Muscle layer of duodenum (tissue), 2 donors: ENCODE data around the gene RNF151.
"Not testable (repeated sequence)": the region's sequence is repeated elsewhere in the genome, so short reads cannot be mapped to it uniquely, and the experiment has no call there.

Source experiments
- H3K27ac ChIP-seq: one replicate; pipeline ENCODE4 v1.7.0; 2013; ENCODE audit warnings: mild to moderate bottlenecking, low read length
- H3K27me3 ChIP-seq: one replicate; pipeline ENCODE4 v1.7.0; 2013; ENCODE audit warnings: low read depth, mild to moderate bottlenecking, control low read depth, low read length
- H3K36me3 ChIP-seq, 2 donors: one replicate each; pipeline ENCODE4 v1.7.0; 2013; ENCODE audit warnings: low read length in 2 of 2, control low read depth in 1 of 2, mild to moderate bottlenecking in 1 of 2; ENCODE audit not compliant: insufficient read depth in 2 of 2, control insufficient read depth in 1 of 2
- H3K4me1 ChIP-seq, 2 donors: one replicate each; pipeline ENCODE4 v1.7.0; 2013; ENCODE audit warnings: low read length in 2 of 2, mild to moderate bottlenecking in 2 of 2, control low read depth in 1 of 2, moderate library complexity in 1 of 2; ENCODE audit not compliant: insufficient read depth in 2 of 2, control insufficient read depth in 1 of 2
- H3K4me3 ChIP-seq, 2 donors: one replicate each; pipeline ENCODE4 v1.7.0; 2013; ENCODE audit warnings: low read length in 2 of 2, low read depth in 1 of 2, mild to moderate bottlenecking in 1 of 2
- H3K9me3 ChIP-seq, 2 donors: one replicate each; pipeline ENCODE4 v1.7.0; 2013; ENCODE audit warnings: low read length in 2 of 2, control low read depth in 1 of 2, mild to moderate bottlenecking in 1 of 2; ENCODE audit not compliant: control insufficient read depth in 1 of 2
- donor health status: healthy.

Gene RNF151

GRCh38 chr16:2008631-2009163 is 42.0 kb downstream of the RNF151 start:
- Histone ChIP-seq H3K27ac (peak overlapping the region; percentile 81), H3K4me1 (peaks cover 26 to 62% of the 10 kb centered on the region in 2 donors), H3K27me3 (no peaks in the 10 kb centered on the region), H3K4me3 (peak overlapping the region; percentile 80 to 87), H3K36me3 (no peaks in the 10 kb centered on the region), H3K9me3 (no peaks in the 10 kb centered on the region)

DNA sequence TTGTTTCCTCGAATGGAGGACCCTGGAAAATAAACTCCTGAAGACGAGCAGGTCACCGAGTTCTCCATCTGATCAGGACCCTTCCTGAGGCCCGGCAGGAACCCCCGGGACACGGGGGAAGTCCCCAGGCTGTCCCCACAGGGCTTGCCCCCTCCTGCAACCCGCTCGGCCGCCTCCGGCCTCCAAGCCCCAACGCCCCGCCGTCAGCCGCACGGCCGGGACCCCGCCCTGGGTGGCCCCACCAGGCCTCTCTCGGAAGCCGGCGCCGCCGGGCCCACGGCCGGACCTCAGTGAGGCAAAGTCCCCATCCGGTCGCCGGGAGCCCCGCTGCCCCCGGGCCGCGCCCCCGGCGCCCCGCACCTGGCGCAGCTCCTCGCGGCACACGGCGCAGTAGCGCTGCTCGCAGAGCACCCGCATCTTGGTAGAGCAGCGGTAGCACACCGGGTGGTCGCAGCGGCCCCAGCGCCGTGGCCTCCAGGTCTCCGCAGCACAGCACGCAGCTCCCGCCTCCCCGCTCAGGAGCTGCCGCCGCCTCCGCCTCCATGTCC is 42.6 kb downstream of the RNF151 start:
- Histone ChIP-seq H3K27ac (peak overlapping the region; percentile 81), H3K9me3 (no peaks in the 10 kb centered on the region), H3K36me3 (no peaks in the 10 kb centered on the region), H3K4me3 (peak overlapping the region; percentile 80 to 87), H3K4me1 (peaks cover 24 to 57% of the 10 kb centered on the region in 2 donors), H3K27me3 (no peaks in the 10 kb centered on the region)

- peaks cover 21 to 49% of the 10 kb centered on the region in 2 donors for H3K4me1 ChIP-seq
- H3K27ac ChIP-seq, result peak within 1 kb of the TSS; percentile 85
- H3K36me3 ChIP-seq, result no peaks in the 10 kb centered on the region
These were observed 43.3 kb downstream of the RNF151 start, which contains the start of gene ZNF598 for GRCh38 chr16:2009791-2010510. ZNF598 (minus strand) TSS chr16:2009821.

DNA sequence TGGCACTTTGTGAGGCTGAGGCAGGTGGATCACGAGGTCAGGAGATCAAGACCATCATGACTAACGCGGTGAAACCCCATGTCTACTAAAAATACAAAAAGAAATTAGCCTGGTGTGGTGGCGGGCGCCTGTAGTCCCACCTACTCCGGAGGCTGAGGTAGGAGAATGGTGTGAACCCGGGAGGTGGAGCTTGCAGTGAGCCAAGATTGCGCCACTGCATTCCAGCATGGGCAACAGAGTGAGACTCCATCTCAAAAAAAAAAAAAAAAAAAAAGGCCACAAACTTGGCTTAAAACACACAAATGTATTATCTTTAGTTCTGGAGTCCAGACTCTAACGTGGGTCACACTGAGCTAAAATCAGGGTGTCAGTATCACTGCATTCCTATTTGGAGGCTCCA is 45.1 kb downstream of the RNF151 start:
- H3K4me1 ChIP-seq, result peaks cover 21 to 32% of the 10 kb centered on the region in 2 donors
- not testable (repeated sequence) for H3K27me3 ChIP-seq, H3K9me3 ChIP-seq, H3K27ac ChIP-seq, H3K4me3 ChIP-seq, H3K36me3 ChIP-seq

More at GRCh38 chr16:2009791-2010510, 43.3 kb downstream of the RNF151 start, which contains the start of gene ZNF598:
- Histone ChIP-seq H3K27me3 (no peaks in the 10 kb centered on the region), H3K9me3 (no peaks in the 10 kb centered on the region), H3K4me3 (peak within 1 kb of the TSS; percentile 80 to 87)

GRCh38 chr16:2013527-2013926 is 46.9 kb downstream of the RNF151 start:
- H3K4me3 ChIP-seq, result no peak overlapping the region
- H3K4me1 ChIP-seq, result peaks cover 8 to 14% of the 10 kb centered on the region in 2 donors
- H3K27ac ChIP-seq, result no peak overlapping the region
- no peaks in the 10 kb centered on the region for H3K36me3 ChIP-seq
- H3K9me3 ChIP-seq, result no peaks in the 10 kb centered on the region
- H3K27me3 ChIP-seq, result no peaks in the 10 kb centered on the region

DNA sequence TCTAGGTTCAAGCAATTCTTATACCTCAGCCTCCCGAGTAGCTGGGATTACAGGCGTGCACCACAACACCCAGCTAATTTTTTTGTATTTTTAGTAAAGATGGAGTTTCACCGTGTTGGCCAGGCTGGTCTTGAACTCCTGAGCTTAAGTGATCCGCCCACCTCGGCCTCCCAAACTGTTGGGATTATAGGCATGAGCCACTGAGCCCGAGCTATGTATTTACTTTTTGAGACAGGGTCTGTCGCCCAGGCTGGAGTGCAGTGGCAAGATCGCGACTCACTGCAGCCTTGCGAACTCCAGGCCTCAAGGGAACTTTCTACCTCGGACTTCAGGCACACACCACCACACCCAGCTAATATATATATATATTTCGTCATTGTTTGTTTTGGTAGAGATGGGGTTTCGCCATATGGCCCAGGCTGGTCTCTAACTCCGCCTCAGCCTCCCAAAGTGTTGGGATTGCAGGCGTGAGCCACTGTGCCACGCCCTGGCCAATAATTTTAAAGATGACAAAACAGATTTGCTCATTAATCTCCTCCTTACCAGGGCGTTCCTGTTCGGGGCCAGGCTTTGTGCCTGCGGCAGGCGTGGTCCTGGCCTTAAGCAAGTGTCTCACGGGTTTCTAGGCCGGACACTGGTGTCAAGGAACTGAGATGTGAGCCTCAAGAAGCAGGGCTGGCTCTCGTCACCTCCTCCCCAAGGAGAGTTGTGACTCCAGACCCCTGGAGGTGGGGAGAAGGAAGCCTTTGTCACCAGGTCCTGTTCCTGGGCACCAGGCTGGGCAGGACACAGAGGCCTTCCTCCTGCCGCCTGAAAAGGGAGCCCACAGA is 48.7 kb downstream of the RNF151 start:
- H3K27ac ChIP-seq, result no peak overlapping the region
- no peaks in the 10 kb centered on the region for H3K36me3 ChIP-seq
- H3K4me3 ChIP-seq, result no peak overlapping the region
- H3K27me3 ChIP-seq, result peaks cover 5% of the 10 kb centered on the region
- H3K9me3 ChIP-seq, result no peaks in the 10 kb centered on the region
- peaks cover 3 to 13% of the 10 kb centered on the region in 2 donors for H3K4me1 ChIP-seq

DNA sequence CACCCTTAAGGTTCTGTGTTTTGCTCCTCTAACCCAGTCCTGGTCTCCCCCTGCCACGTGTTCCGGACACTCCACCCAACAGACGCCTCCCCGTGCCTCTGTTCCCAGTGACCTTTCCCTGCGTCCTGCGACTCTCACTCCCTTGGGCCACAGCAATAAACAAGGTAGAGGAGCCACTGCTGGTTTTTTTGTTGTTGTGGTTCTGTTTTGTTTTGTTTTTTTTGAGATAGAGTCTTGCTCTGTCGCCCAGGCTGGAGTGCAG is 49.2 kb downstream of the RNF151 start:
- H3K27me3 ChIP-seq, result peaks cover 5% of the 10 kb centered on the region
- H3K27ac ChIP-seq, result no peak overlapping the region
- H3K4me1 ChIP-seq, result peaks cover 0 to 15% of the 10 kb centered on the region in 2 donors
- no peaks in the 10 kb centered on the region for H3K9me3 ChIP-seq
- no peaks in the 10 kb centered on the region for H3K36me3 ChIP-seq
- no peak overlapping the region for H3K4me3 ChIP-seq

GRCh38 chr16:2016407-2016922 is 49.8 kb downstream of the RNF151 start:
- H3K27me3 ChIP-seq, result peaks cover 5% of the 10 kb centered on the region
- no peaks in the 10 kb centered on the region for H3K9me3 ChIP-seq
- H3K27ac ChIP-seq, result no peak overlapping the region
- H3K4me1 ChIP-seq, result peaks cover 0 to 16% of the 10 kb centered on the region in 2 donors
- no peak overlapping the region for H3K4me3 ChIP-seq
- H3K36me3 ChIP-seq, result no peaks in the 10 kb centered on the region
